Activated T-helper 17 cell treated with anti-CD3 and anti-CD28 coated beads, Interleukin-2, amount 50 U/mL, for 72 hours (primary cell): ENCODE data around the gene YEATS4. TPM values are rescaled to one million over a fixed set of nuclear protein-coding genes. Genes with fewer than 3 reads are reported as not detected.

Source experiments
- ATAC-seq: fragments of 150-1000 bp; cut with Tn5 transposase; replicated peaks from 2 replicates; pipeline ENCODE4 v1.10.0; 2021; ENCODE audit warnings: mild to moderate bottlenecking, moderate library complexity
- H3K27ac Mint-ChIP-seq: one replicate; pipeline ENCODE4 v1.8.0; 2022; ENCODE audit warnings: mixed read lengths
- H3K27me3 Mint-ChIP-seq: one replicate; pipeline ENCODE4 v1.8.0; 2022; ENCODE audit warnings: mixed read lengths
- H3K36me3 Mint-ChIP-seq: one replicate; pipeline ENCODE4 v1.8.0; 2022; ENCODE audit warnings: low read depth, mild to moderate bottlenecking, mixed read lengths
- H3K4me1 Mint-ChIP-seq: one replicate; pipeline ENCODE4 v1.8.0; 2022; ENCODE audit warnings: mixed read lengths
- H3K4me3 Mint-ChIP-seq: one replicate; pipeline ENCODE4 v1.8.0; 2022; ENCODE audit warnings: mild to moderate bottlenecking, mixed read lengths
- H3K9me3 Mint-ChIP-seq: one replicate; pipeline ENCODE4 v1.8.0; 2022; ENCODE audit warnings: mixed read lengths
- total RNA-seq, 2 donors: library from RNA; stranded (reverse); gene quantifications; one replicate each; pipeline ENCODE4 v1.2.3, GENCODE V29; 2022

YEATS4 gene
- total RNA-seq, 2 donors from 2014 or later: 28.4 to 48.3 TPM

GRCh38 chr12:69396041-69396440, 36.5 kb downstream of the YEATS4 start:
- no peak overlapping the region for H3K27ac Mint-ChIP-seq

GRCh38 chr12:69396963-69397362, 37.4 kb downstream of the YEATS4 start:
- no peak overlapping the region for H3K4me3 Mint-ChIP-seq
- no peak for ATAC-seq
- H3K27ac Mint-ChIP-seq: no peak overlapping the region
- peaks cover 31% of the 10 kb centered on the region for H3K36me3 Mint-ChIP-seq
- peaks cover 8% of the 10 kb centered on the region for H3K9me3 Mint-ChIP-seq
- H3K27me3 Mint-ChIP-seq: no peaks in the 10 kb centered on the region
- no peaks in the 10 kb centered on the region for H3K4me1 Mint-ChIP-seq

More at GRCh38 chr12:69396041-69396440, 36.5 kb downstream of the YEATS4 start:
- Mint-ChIP-seq H3K9me3 (peaks cover 8% of the 10 kb centered on the region), H3K4me3 (no peak overlapping the region), H3K4me1 (no peaks in the 10 kb centered on the region), H3K36me3 (peaks cover 40% of the 10 kb centered on the region), H3K27me3 (no peaks in the 10 kb centered on the region)
- no peak for ATAC-seq

GRCh38 chr12:69397978-69398377, 38.4 kb downstream of the YEATS4 start:
- peaks cover 8% of the 10 kb centered on the region for H3K9me3 Mint-ChIP-seq
- no peak overlapping the region for H3K4me3 Mint-ChIP-seq
- no peak overlapping the region for H3K27ac Mint-ChIP-seq
- no peaks in the 10 kb centered on the region for H3K4me1 Mint-ChIP-seq
- H3K27me3 Mint-ChIP-seq: no peaks in the 10 kb centered on the region
- H3K36me3 Mint-ChIP-seq: peaks cover 25% of the 10 kb centered on the region
- no peak for ATAC-seq

GRCh38 chr12:69401940-69402339, 42.4 kb downstream of the YEATS4 start:
- Mint-ChIP-seq H3K9me3 (no peaks in the 10 kb centered on the region), H3K4me3 (no peak overlapping the region), H3K27ac (no peak overlapping the region), H3K36me3 (peaks cover 9% of the 10 kb centered on the region), H3K27me3 (no peaks in the 10 kb centered on the region), H3K4me1 (no peaks in the 10 kb centered on the region)
- ATAC-seq: no peak

DNA sequence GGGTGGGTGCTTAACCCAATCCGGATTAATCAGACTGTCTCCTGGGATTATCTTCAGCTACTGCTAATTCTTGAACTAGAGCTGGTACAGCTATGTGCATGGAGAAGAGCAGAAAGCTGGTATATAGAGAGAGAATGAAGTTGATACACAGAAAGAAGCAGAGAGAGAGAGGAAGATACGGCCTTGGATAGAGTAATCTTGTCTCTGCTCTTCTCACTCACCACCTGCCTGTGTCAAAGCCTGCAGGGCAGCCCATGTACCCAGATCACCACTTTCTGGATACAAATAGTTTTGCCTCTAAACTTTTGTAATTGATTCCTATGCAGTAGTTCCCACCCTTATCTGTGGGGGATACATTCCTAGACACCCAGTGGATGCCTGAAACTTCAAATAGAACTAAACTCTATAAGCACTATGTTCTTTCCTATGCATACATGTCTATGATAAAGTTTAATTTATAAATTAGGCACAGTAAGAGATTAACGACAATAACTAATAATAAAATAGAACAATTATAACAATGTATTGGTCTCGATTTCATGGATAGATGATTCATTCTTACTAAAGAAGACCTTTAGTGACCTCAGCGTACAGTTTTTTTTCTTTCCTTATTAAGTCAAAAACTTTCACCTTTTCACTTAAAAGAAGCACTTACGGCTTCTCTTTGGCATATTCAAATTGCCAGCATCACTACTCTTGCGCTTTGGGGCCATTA, 45.5 kb downstream of the YEATS4 start:
- H3K9me3 Mint-ChIP-seq: no peaks in the 10 kb centered on the region
- H3K4me3 Mint-ChIP-seq: no peak overlapping the region
- H3K27ac Mint-ChIP-seq: no peak overlapping the region
- H3K4me1 Mint-ChIP-seq: no peaks in the 10 kb centered on the region
- H3K27me3 Mint-ChIP-seq: no peaks in the 10 kb centered on the region
- peaks cover 14% of the 10 kb centered on the region for H3K36me3 Mint-ChIP-seq
- no peak for ATAC-seq

- Mint-ChIP-seq H3K36me3 (peaks cover 19% of the 10 kb centered on the region), H3K4me1 (no peaks in the 10 kb centered on the region), H3K27me3 (no peaks in the 10 kb centered on the region), H3K27ac (no peak overlapping the region), H3K9me3 (no peaks in the 10 kb centered on the region), H3K4me3 (no peak overlapping the region)
- no peak for ATAC-seq
Observed at GRCh38 chr12:69405566-69405865, 46.0 kb downstream of the YEATS4 start.

DNA sequence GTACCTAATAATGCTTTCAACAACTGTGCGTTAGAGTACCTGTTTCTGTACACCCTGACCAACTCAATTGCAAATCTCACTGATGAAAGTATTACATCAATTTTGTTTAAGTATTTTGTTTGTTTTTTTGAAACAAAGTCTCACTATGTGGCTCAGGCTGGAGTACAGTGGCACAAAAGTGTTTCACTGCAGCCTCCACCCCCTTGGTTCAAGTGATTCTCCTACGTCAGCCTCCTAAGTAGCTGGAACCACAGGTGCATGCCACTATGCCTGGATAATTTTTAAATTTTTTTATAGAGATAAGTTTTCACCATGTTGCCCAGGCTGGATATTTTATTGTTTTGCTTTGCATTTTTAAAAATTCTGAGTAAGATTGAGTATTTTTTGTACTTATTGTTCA, 46.7 kb downstream of the YEATS4 start:
- Mint-ChIP-seq H3K9me3 (no peaks in the 10 kb centered on the region), H3K27me3 (no peaks in the 10 kb centered on the region), H3K36me3 (peaks cover 21% of the 10 kb centered on the region), H3K4me3 (no peak overlapping the region), H3K4me1 (no peaks in the 10 kb centered on the region), H3K27ac (no peak overlapping the region)
- no peak for ATAC-seq

DNA sequence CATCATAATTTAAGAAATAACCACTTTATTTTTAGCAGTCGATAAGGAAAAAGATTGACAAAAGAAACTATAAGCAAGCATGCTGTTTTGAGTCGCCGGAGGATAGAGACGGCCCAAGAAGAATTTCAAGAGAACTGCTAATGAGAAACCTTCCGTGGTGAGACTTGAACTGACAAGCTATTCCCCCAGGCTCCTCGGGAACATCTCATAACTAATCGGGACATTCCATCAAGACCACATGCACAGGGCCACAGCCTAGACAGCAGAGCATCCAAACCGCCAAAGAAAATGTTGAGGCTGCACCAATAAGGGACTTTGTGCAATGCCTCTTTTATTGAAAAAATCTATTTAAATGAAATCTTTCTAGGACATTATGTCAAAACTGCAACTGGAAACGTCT, 51.0 kb downstream of the YEATS4 start:
- no peak overlapping the region for H3K27ac Mint-ChIP-seq
- H3K27me3 Mint-ChIP-seq: no peaks in the 10 kb centered on the region
- H3K9me3 Mint-ChIP-seq: no peaks in the 10 kb centered on the region
- no peak overlapping the region for H3K4me3 Mint-ChIP-seq
- H3K36me3 Mint-ChIP-seq: peaks cover 25% of the 10 kb centered on the region
- ATAC-seq: no peak
- no peaks in the 10 kb centered on the region for H3K4me1 Mint-ChIP-seq

- Mint-ChIP-seq H3K9me3 (no peaks in the 10 kb centered on the region), H3K27ac (no peak overlapping the region), H3K27me3 (no peaks in the 10 kb centered on the region), H3K4me3 (no peak overlapping the region), H3K4me1 (no peaks in the 10 kb centered on the region), H3K36me3 (peaks cover 23% of the 10 kb centered on the region)
- no peak for ATAC-seq
Observed at GRCh38 chr12:69412655-69413054, 53.1 kb downstream of the YEATS4 start.

DNA sequence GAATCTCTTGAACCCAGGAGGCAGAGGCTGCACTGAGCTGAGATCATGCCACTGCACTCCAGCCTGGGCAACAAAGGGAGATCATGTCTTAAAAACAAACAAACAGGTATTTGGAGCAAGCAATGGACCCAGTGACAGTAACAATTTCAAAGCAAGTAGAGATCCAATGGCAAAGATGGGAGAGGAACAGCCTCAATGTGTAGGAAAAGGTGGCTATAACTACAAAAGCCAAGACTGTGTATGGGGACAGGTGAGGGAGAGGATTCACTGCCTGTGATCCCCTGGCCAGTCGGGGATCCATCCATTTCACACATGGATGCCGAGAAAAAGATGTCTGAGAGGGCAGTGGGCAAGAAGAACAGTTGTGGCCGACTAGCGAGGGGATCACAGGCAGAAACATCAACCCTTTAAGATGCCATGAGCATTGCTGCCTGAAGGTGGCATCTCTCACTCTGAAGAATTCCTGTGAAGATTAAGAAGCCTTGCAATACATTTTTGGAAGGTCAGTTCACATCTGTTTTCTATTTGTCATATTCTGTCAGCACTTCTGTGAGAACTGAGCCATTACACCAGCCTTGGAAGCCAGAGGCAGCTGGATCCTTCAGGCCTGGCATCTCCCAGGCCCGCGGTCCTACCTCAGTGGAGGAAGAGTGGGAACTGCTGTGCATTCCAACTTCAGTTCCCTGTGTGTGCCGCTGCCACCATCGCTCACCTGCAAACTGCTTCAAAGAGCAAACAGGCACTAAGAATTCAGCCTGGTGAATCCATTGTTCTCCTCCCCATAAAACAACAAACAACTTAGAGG, 56.1 kb downstream of the YEATS4 start:
- H3K9me3 Mint-ChIP-seq: no peaks in the 10 kb centered on the region
- H3K36me3 Mint-ChIP-seq: peaks cover 4% of the 10 kb centered on the region
- no peak overlapping the region for H3K27ac Mint-ChIP-seq
- ATAC-seq: no peak
- H3K27me3 Mint-ChIP-seq: no peaks in the 10 kb centered on the region
- H3K4me1 Mint-ChIP-seq: no peaks in the 10 kb centered on the region
- H3K4me3 Mint-ChIP-seq: no peak overlapping the region

DNA sequence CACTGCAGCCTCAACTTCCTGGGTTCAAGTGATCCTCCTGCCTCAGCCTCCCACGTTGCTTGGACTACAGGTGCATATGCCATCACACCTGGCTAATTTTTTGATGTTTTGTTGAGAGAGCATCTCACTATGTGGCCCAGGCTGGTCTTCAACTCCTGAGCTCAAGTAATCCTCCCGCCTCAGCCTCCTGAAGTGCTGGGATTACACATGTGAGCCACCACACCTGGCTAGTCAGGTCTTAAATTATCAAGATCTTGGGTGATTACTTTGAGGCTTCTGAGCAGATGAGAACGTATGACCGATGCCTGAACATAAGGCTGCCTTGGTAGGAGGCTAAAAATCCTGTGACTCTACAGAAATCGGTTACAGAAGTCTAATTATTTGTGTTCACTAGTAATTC, 57.7 kb downstream of the YEATS4 start:
- no peaks in the 10 kb centered on the region for H3K36me3 Mint-ChIP-seq
- no peaks in the 10 kb centered on the region for H3K4me1 Mint-ChIP-seq
- H3K4me3 Mint-ChIP-seq: no peak overlapping the region
- no peak for ATAC-seq
- no peak overlapping the region for H3K27ac Mint-ChIP-seq
- no peaks in the 10 kb centered on the region for H3K9me3 Mint-ChIP-seq
- H3K27me3 Mint-ChIP-seq: no peaks in the 10 kb centered on the region

DNA sequence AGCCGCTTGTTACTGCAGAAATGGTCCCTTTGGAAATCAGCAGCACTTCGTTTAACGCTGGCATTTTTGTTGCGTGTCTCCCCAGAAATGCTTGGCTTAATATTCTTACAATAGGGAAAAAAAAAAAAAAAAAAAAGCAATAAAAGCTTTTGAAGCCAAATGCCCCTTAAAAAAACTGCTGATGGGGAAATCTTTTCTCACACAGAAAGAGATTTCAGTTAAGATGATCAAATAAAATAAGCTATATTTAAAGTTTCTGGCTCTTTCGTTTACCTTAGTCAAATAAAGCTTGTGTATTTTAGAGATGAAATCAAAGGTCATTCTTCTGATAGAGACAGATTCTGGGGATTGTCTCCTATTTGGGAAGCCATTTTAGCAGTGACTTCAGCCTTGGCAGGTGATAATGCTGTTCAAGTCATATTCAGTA, 58.2 kb downstream of the YEATS4 start:
- Mint-ChIP-seq H3K36me3 (no peaks in the 10 kb centered on the region), H3K9me3 (no peaks in the 10 kb centered on the region), H3K27ac (no peak overlapping the region), H3K27me3 (no peaks in the 10 kb centered on the region), H3K4me1 (no peaks in the 10 kb centered on the region), H3K4me3 (no peak overlapping the region)
- ATAC-seq: no peak

GRCh38 chr12:69419701-69420100, 60.2 kb downstream of the YEATS4 start:
- no peak overlapping the region for H3K27ac Mint-ChIP-seq
- no peaks in the 10 kb centered on the region for H3K4me1 Mint-ChIP-seq
- ATAC-seq: no peak
- no peak overlapping the region for H3K4me3 Mint-ChIP-seq
- H3K9me3 Mint-ChIP-seq: no peaks in the 10 kb centered on the region
- no peaks in the 10 kb centered on the region for H3K27me3 Mint-ChIP-seq
- no peaks in the 10 kb centered on the region for H3K36me3 Mint-ChIP-seq

DNA sequence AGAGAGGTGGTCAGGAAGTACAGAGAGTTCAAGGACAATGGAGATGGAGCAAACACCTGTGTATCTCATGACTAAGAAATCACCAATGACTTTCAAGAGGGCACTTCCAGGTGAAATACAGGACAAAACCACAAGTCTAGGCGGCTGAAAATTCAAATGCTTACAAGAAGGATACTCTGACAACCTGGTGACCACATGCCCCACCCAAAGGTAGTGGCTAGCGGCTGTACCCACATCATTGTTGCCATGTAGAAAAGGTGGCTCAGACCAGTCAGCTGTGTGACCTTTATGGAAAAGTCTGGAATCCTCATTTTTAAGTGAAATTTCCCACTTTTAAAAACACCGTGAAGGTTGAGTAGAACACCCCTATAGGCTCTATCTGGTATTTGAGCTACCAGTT, 62.0 kb downstream of the YEATS4 start:
- no peak for ATAC-seq
- H3K9me3 Mint-ChIP-seq: no peaks in the 10 kb centered on the region
- no peaks in the 10 kb centered on the region for H3K36me3 Mint-ChIP-seq

More for the DNA sequence above, 62.0 kb downstream of the YEATS4 start:
- H3K27me3 Mint-ChIP-seq: no peaks in the 10 kb centered on the region
- H3K4me3 Mint-ChIP-seq: no peak overlapping the region
- no peaks in the 10 kb centered on the region for H3K4me1 Mint-ChIP-seq
- no peak overlapping the region for H3K27ac Mint-ChIP-seq
